Measurements from ENCODE around the gene TATDN3. TPM values are rescaled to one million over a fixed set of nuclear protein-coding genes. Genes with fewer than 3 reads are reported as not detected.
"Not testable (repeated sequence)": the region's sequence is repeated elsewhere in the genome, so short reads cannot be mapped to it uniquely, and the experiment has no call there.

Gene TATDN3
- polyA plus RNA-seq, 1 experiment, result 16.3 TPM

- TF ChIP-seq CTCF (IDR thresholded peaks at IDR 0.05; ENCODE audit: low read depth, low read length), result no peak
- Histone ChIP-seq H3K27me3 (ENCODE audit: control insufficient read depth, insufficient read depth, low read length) (no peaks in the 10 kb centered on the region), H3K27ac (ENCODE audit: low read depth, low read length) (no peak overlapping the region), H3K9me3 (ENCODE audit: control insufficient read depth, insufficient read depth, low read length) (no peaks in the 10 kb centered on the region), H3K4me3 (ENCODE audit: low read depth, low read length) (no peak overlapping the region)
- DNase-seq (ENCODE audit: low read depth, low spot score), result no peak
- ChIA-PET POLR2A (interaction anchor here (1.0 kb wide), 1 partner anchor 155 kb away, joined by 3 read pairs; no protein-coding TSS in a partner anchor), CTCF (interaction anchor here (1.4 to 4.3 kb wide), 3 partner anchors 12 to 98 kb away, joined by 4 to 66 read pairs (median 7); no protein-coding TSS in a partner anchor)
These were observed 28.9 kb upstream of the TATDN3 start for GRCh38 chr1:212762839-212763238.

GRCh38 chr1:212764718-212765281 lies 26.9 kb upstream of the TATDN3 start:
- H3K4me3 ChIP-seq (ENCODE audit: low read depth, low read length); POLR2A ChIA-PET; H3K9me3 ChIP-seq (ENCODE audit: control insufficient read depth, insufficient read depth, low read length); H3K27me3 ChIP-seq (ENCODE audit: control insufficient read depth, insufficient read depth, low read length); H3K27ac ChIP-seq (ENCODE audit: low read depth, low read length); DNase-seq (ENCODE audit: low read depth, low spot score): not testable (repeated sequence)
- CTCF ChIA-PET, result interaction anchor here (4.3 kb wide), 1 partner anchor 14 kb away, joined by 66 read pairs; no protein-coding TSS in a partner anchor

DNA sequence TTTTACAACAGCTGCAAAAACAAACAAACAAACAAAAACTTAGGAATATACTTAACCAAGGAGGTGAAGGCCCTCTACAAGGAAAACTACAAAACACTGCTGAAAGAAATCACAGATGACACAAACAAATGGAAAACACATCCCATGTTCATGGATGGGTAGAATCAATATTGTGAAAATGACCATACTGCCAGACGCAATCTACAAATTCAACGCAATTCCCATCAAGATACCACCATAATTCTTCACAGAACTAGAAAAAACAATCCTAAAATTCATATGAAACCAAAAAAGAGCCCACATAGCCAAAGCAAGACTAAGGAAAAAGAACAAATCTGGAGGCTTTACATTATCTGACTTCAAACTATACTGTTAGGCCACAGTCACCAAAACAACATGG lies 24.9 kb upstream of the TATDN3 start:
- H3K27me3 ChIP-seq (ENCODE audit: control insufficient read depth, insufficient read depth, low read length); POLR2A ChIA-PET; H3K4me3 ChIP-seq (ENCODE audit: low read depth, low read length); H3K9me3 ChIP-seq (ENCODE audit: control insufficient read depth, insufficient read depth, low read length); DNase-seq (ENCODE audit: low read depth, low spot score); H3K27ac ChIP-seq (ENCODE audit: low read depth, low read length): not testable (repeated sequence)
- CTCF ChIA-PET, result interaction anchor here (1.5 kb wide), 1 partner anchor 17 kb away, joined by 4 read pairs; no protein-coding TSS in a partner anchor

GRCh38 chr1:212769459-212770167 lies 22.1 kb upstream of the TATDN3 start:
- CTCF ChIA-PET, result interaction anchor here (0.6 to 2.5 kb wide), 7 partner anchors 13 to 314 kb away, joined by 3 to 24 read pairs (median 4); no protein-coding TSS in a partner anchor
- POLR2A ChIA-PET, result no interaction called here
- Histone ChIP-seq H3K9me3 (ENCODE audit: control insufficient read depth, insufficient read depth, low read length) (no peaks in the 10 kb centered on the region), H3K27me3 (ENCODE audit: control insufficient read depth, insufficient read depth, low read length) (no peaks in the 10 kb centered on the region), H3K4me3 (ENCODE audit: low read depth, low read length) (no peak overlapping the region), H3K27ac (ENCODE audit: low read depth, low read length) (no peak overlapping the region)
- DNase-seq (ENCODE audit: low read depth, low spot score), result no peak
- TF ChIP-seq CTCF (IDR thresholded peaks at IDR 0.05; ENCODE audit: low read depth, low read length), result no peak

DNA sequence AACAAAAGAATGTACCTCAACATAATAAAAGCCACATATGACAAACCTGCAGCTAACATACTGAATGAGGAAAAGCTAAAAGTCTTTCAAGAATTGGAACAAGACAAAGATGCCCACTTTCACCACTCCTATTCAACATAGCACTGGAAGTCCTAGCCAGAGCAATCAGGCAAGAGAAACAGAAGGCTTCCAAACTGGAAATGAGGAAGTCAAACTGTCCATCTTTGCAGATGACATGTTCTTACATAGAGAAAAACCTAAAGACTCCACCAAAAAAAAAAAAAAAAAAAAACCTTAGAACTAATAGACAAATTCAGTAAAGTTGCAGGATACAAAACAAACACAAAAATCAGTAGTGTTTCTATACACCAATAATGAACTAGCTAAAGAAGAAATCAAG lies 20.4 kb upstream of the TATDN3 start:
- Histone ChIP-seq H3K27ac (ENCODE audit: low read depth, low read length) (no peak overlapping the region), H3K27me3 (ENCODE audit: control insufficient read depth, insufficient read depth, low read length) (no peaks in the 10 kb centered on the region), H3K4me3 (ENCODE audit: low read depth, low read length) (no peak overlapping the region), H3K9me3 (ENCODE audit: control insufficient read depth, insufficient read depth, low read length) (no peaks in the 10 kb centered on the region)
- CTCF ChIA-PET, result interaction anchor here (0.7 to 1.5 kb wide), 2 partner anchors 11 to 22 kb away, joined by 4 to 8 read pairs; no protein-coding TSS in a partner anchor
- no peak for TF ChIP-seq CTCF (IDR thresholded peaks at IDR 0.05; ENCODE audit: low read depth, low read length)
- no peak for DNase-seq (ENCODE audit: low read depth, low spot score)
- POLR2A ChIA-PET, result interaction anchor here (1.2 kb wide), 1 partner anchor 22 kb away, joined by 3 read pairs; no protein-coding TSS in a partner anchor

GRCh38 chr1:212773011-212773410 lies 18.7 kb upstream of the TATDN3 start:
- ChIA-PET CTCF (interaction anchor here (0.6 to 1.2 kb wide), 4 partner anchors 8 to 217 kb away, joined by 3 to 5 read pairs (median 4); no protein-coding TSS in a partner anchor), POLR2A (no interaction called here)

More at GRCh38 chr1:212773011-212773410, 18.7 kb upstream of the TATDN3 start:
- Histone ChIP-seq H3K4me3 (ENCODE audit: low read depth, low read length) (no peak overlapping the region), H3K9me3 (ENCODE audit: control insufficient read depth, insufficient read depth, low read length) (no peaks in the 10 kb centered on the region), H3K27me3 (ENCODE audit: control insufficient read depth, insufficient read depth, low read length) (no peaks in the 10 kb centered on the region), H3K27ac (ENCODE audit: low read depth, low read length) (no peak overlapping the region)
- TF ChIP-seq CTCF (IDR thresholded peaks at IDR 0.05; ENCODE audit: low read depth, low read length), result no peak
- DNase-seq (ENCODE audit: low read depth, low spot score), result no peak

Measured in AG04450 (cell line).